Cardiac atrium fibroblast (primary cell): ENCODE results near the gene SRGAP2B. TPM values are rescaled to one million over a fixed set of nuclear protein-coding genes. Genes with fewer than 3 reads are reported as not detected.

ENCODE experiments used
- total RNA-seq: library from RNA; depleted of rRNA; stranded (reverse); fragments of >200 nt; gene quantifications from 2 replicates; pipeline ENCODE4 v1.2.3, GENCODE V29; 2015

Gene SRGAP2B
- total RNA-seq = 23.6 and 42.4 TPM in 2 replicates

DNA sequence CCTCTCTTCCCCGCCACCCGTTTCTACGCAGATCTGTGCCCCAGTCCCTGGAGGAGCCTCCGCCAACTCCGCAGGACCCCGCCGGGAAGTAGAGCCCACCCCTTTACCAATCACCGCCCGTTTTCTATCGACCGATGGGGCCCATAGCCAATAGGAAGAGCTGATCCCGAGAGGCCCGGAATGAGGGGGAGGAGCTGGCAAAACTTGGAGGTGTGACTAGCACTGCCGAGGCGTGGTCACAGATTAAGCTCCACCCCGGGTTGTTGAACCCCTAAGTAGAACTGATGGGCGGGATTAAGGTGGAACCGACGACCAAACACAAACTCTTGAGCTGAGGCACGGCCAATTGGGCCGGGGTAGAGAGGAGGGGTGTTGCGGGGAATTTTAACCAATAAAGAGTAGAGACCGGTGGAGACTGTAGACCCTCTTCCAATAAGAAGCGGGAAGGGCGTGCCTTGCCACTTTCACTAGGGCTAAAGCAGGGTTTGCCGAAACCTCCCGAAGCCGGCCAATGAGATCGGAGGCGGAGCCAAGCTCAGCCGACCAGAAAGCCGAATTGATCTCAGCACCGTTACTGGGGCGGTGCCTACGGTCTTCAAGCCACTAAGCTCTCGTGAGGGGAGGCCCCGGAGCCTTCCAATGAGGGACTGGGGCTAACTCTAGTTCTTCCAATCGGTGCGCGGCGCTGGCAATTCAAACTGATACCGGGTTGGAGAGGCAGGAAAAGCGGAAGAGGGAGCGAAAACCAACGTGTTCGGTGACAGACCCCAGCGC lies at the start of gene SRGAP2B, which contains the start of gene FAM72D:
TSS of gene SRGAP2B (minus strand) at position 45 of the 774 bp plus-strand sequence. CDS start 2,427 bp downstream, outside the sequence.
TSS of gene FAM72D (plus strand) at position 691 of the 774 bp plus-strand sequence. CDS start 874 bp downstream, outside the sequence.

Other genes with a start within 250 kb of the SRGAP2B start
- gene FAM72D, start 646 bp upstream of the SRGAP2B start, total RNA-seq = not detected in 2 replicates
- gene PPIAL4D, start 146.8 kb upstream of the SRGAP2B start, total RNA-seq = not detected in 2 replicates